ENCODE data around the gene INO80B. TPM values are rescaled to one million over a fixed set of nuclear protein-coding genes. Genes with fewer than 3 reads are reported as not detected.
"Not testable (repeated sequence)": the region's sequence is repeated elsewhere in the genome, so short reads cannot be mapped to it uniquely, and the experiment has no call there.

The INO80B gene
- total and polyA plus RNA-seq, 8 donors = 4.7 to 52.2 (median 32.2) TPM; not detected in 1

- intact Hi-C loops (cut with DNase I; ENCODE audit: low total_unique reads) = no loop called here
- H3K4me1 ChIP-seq = peaks cover 37 to 57% (median 44%) of the 10 kb centered on the region in 4 donors
- H3K27me3 ChIP-seq = no peaks in the 10 kb centered on the region
- 0 to 1% (median 1%) methylated on average over 29 to 38 of the region's 38 CpGs for WGBS, 5 donors
- TF ChIP-seq EP300 (IDR thresholded peaks at IDR 0.05) (no peak), CTCF (IDR thresholded peaks at IDR 0.05) (no peak), POLR2AphosphoS5 (IDR thresholded peaks at IDR 0.05) (peak; percentile 25 to 85 (median 81)), POLR2A (IDR thresholded peaks at IDR 0.05) (peak in 1 of 4 donors; percentile 77)
- DNase-seq = peak; percentile 100
- no peaks in the 10 kb centered on the region for H3K9me3 ChIP-seq
- H3K36me3 ChIP-seq = peaks cover 5 to 25% (median 25%) of the 10 kb centered on the region in 4 donors
- peak within 1 kb of the TSS; percentile 67 to 81 (median 72) for H3K4me3 ChIP-seq
- peak within 1 kb of the TSS; percentile 93 to 99 (median 97) for H3K27ac ChIP-seq
These were observed 3.4 kb downstream of the INO80B start, which contains the start of gene WBP1 for GRCh38 chr2:74458132-74458937. Gene WBP1, plus strand, starts transcription at chr2:74458438. Its CDS starts 165 bp downstream, at chr2:74458603.

- H3K27me3 ChIP-seq = no peaks in the 10 kb centered on the region
- peaks cover 39 to 63% (median 49%) of the 10 kb centered on the region in 4 donors for H3K4me1 ChIP-seq
- DNase-seq = no peak
- peak overlapping the region; percentile 69 to 99 (median 97) for H3K27ac ChIP-seq
- peaks cover 5 to 25% (median 25%) of the 10 kb centered on the region in 4 donors for H3K36me3 ChIP-seq
- 2 to 4% (median 2%) methylated on average over 10 of the region's 10 CpGs for WGBS, 5 donors
- no peak for TF ChIP-seq POLR2AphosphoS5 (IDR thresholded peaks at IDR 0.05)
- no peak for TF ChIP-seq POLR2A (IDR thresholded peaks at IDR 0.05)
- TF ChIP-seq EP300 (IDR thresholded peaks at IDR 0.05) = no peak
- no peak for TF ChIP-seq CTCF (IDR thresholded peaks at IDR 0.05)
- peak overlapping the region; percentile 67 to 81 (median 72) for H3K4me3 ChIP-seq
- intact Hi-C loops (cut with DNase I; ENCODE audit: low total_unique reads) = no loop called here
- no peaks in the 10 kb centered on the region for H3K9me3 ChIP-seq
These were observed 4.1 kb downstream of the INO80B start for GRCh38 chr2:74458938-74459363.

GRCh38 chr2:74459503-74460118, 4.7 kb downstream of the INO80B start:
- Histone ChIP-seq H3K27ac (peak overlapping the region in 2 of 5 donors; percentile 97 to 99), H3K36me3 (peaks cover 5 to 25% (median 25%) of the 10 kb centered on the region in 4 donors), H3K4me3 (peak overlapping the region in 3 of 4 donors; percentile 71 to 81 (median 74)), H3K4me1 (peaks cover 42 to 65% (median 53%) of the 10 kb centered on the region in 4 donors)
- intact Hi-C loops (cut with DNase I; ENCODE audit: low total_unique reads); H3K27me3 ChIP-seq; DNase-seq; H3K9me3 ChIP-seq: not testable (repeated sequence)
- TF ChIP-seq POLR2AphosphoS5 (IDR thresholded peaks at IDR 0.05) = peak in 1 of 3 donors; percentile 3
- 65 to 73% (median 67%) methylated on average over 12 to 13 of the region's 13 CpGs for WGBS, 5 donors

- 54 to 72% (median 63%) methylated on average over 4 to 10 of the region's 10 CpGs for WGBS, 5 donors
- peaks cover 41 to 65% (median 55%) of the 10 kb centered on the region in 4 donors for H3K4me1 ChIP-seq
- H3K27ac ChIP-seq; H3K27me3 ChIP-seq; H3K4me3 ChIP-seq; DNase-seq; H3K9me3 ChIP-seq; intact Hi-C loops (cut with DNase I; ENCODE audit: low total_unique reads): not testable (repeated sequence)
- peaks cover 5 to 25% (median 25%) of the 10 kb centered on the region in 4 donors for H3K36me3 ChIP-seq
These were observed 5.3 kb downstream of the INO80B start for GRCh38 chr2:74460187-74460586.
